Left lobe of liver (tissue), 2 donors: ENCODE measurements around the gene PPM1A. TPM values are rescaled to one million over a fixed set of nuclear protein-coding genes. Genes with fewer than 3 reads are reported as not detected.

Source experiments
- ATAC-seq: fragments of 200-7000 bp; cut with Tn5 transposase; one replicate; pipeline ENCODE4 v1.9.1; 2020; ENCODE audit warnings: mild to moderate bottlenecking, moderate library complexity
- DNase-seq: peaks from one replicate; pipeline ENCODE4 v3.0.0-alpha.2; 2020; ENCODE audit warnings: low spot score
- total RNA-seq: library from RNA; stranded (reverse); gene quantifications from one replicate; pipeline ENCODE4 v1.2.1, GENCODE V29; 2021
- donor health status: DM: no; HTN: no; CAD: no; lungs with moderate emphysema.
- donor health status: DM: no; HTN: yes; CAD: no.

The PPM1A gene
- 43.7 TPM for total RNA-seq

GRCh38 chr14:60248697-60249318, at the start of gene PPM1A:
PPM1A (plus strand) TSS chr14:60249221; CDS start chr14:60282704, 33,483 bp downstream.
- peak; percentile 97 for DNase-seq
- ATAC-seq = peak; percentile 81

- DNase-seq (no peak), ATAC-seq (no peak)
Observed at GRCh38 chr14:60199321-60199720, 49.7 kb upstream of the PPM1A start.

DNA sequence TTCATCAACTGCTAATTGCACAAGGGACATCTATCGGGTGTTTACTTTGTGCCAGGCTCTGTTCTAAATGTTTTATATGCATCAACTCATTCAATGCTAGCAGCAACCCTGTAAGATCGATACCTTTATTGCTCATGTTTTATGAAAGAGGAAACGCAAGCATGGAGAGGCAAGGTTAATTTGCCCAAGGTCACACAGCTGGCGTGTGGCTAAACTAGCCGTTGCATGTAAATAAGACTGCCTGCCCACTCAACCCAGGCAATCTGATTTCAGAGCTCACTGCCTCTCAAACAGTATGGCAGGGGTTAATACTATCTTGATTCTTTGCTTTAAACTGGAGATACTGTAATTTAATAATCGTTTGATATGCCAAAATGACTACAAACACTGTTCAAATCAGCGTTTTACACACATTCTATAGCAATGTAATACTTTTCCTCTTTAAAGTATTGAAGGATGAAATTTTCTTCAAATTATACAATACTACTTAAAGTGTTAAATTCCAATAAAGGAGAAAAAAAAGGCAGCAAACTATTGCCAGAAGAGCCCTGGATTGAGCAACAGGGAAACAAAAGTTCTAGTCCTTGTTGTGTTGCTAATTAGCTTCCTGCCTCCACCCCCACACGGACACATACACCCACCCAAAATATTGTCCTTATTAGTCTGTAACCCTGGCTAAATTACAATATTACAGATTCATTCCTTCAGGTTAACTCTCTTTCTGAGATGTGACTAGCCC, 44.7 kb upstream of the PPM1A start:
- no peak for DNase-seq
- no peak for ATAC-seq

DNA sequence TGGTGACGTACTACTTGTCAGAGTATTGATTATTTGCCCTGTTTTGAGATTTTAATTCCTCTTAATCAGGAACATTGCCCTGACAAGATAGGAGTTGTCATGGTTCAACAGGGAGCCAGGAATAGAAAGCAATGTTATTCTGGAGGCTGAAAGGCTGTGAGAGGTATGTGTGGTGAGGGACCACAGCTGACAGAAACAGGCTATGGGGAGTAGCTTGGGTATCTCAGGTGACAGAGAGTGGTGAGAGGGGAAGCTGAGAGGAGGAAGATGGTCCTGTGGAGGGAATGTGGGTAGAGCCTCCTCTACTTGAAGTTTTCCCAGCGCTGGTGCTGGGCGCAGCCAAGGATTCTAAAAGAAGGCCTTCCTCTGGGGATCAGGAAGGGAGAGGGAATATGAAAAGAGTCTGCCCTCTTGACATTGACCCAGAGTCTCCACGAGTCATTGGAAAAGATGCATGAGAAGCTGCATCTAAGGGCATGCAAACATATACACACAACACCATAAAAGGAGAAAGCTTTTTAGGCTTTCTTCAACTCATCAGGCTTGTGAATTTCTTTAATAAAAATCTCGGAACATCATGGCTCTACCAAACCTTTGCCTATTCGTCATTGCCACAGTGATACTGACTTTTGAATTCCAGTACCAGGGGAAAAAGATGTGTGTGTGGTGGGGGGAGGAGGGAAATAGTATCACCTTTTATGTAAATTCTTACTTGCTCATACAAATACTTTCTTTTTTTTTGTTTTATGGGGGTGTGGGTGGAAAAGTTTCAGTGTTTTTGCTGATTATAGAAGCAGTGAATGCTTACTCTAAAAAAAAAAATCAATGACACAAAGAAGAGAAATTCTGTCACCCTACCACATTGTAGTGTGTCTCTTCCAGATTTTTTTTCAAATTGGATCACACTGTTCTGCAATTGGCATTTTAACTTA, 43.9 kb upstream of the PPM1A start:
- DNase-seq (no peak), ATAC-seq (no peak)

DNA sequence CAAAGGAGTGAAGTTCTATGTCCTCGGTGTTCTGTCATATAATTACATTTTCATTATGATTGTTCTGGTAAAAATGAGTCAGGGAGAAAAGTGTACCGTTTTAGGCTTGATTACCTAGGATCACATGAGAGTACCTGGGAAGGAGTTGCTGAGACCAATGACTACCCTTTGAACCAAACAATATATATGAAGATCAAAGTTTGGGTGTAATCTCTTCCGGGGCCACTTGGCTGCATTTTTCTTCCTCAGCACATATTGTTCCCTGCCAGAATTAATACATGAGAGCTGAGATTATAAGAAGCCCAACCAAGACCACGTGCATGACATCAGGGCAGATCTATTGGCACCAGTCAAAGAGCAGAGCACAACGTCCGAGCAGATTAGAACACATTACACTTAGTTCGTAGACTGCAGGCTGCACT, 42.8 kb upstream of the PPM1A start:
- DNase-seq (no peak), ATAC-seq (no peak)

DNA sequence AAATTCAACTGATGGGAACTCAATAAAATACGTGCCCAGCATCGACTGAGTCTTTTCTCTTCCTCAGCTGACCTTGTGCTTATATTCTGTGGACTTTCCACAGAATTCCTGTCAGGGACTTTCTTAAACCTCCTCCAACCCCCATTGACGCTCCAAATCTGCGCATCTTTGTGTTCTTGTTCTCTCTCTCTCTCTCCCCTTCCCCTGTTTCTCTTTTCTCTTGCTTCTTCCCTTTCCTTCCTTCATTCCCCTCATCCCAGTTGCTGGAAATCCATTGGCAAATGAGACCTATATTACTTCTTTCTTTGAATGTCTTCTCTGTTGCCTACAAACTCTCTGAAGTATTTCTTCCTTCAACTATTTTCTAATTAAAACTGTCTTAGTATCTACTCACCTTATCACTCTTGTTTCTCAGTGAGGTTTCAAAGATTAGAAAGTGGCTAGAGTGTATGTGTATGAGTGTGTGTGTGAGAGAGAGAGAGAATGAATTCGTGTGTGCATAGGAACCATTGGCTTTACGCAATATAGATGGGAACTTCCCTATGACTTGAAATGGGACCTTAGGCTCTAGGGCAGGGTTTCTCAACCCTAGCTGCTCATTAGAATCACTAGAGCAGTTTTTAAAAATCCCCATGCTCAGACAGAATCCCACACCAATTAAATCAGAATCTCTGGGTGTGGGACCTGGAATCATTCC, 42.0 kb upstream of the PPM1A start:
- no peak for ATAC-seq

GRCh38 chr14:60210703-60211102, 38.3 kb upstream of the PPM1A start:
- DNase-seq (no peak), ATAC-seq (no peak)

More for the DNA sequence above, 42.0 kb upstream of the PPM1A start:
- no peak for DNase-seq

DNA sequence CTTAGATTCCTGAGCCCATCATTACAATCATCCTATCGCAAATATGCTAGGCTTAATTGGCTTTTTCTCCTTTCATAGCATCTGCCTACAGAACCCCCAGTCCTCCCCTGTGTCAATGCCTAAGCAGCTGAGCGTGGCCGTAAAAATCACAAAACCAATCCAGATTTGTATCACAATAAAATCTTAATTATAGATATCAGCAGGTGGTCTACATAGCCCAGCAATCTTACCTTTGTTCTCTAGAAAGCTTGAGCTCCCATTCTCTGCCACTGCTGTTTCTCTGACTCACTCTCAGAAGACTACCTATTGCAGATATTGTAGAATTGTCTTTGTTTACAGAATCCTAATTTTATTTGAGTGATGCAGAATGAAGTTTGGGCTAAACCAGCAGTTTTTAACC, 37.9 kb upstream of the PPM1A start:
- ATAC-seq (no peak), DNase-seq (no peak)

GRCh38 chr14:60212503-60213371, 36.3 kb upstream of the PPM1A start:
- DNase-seq = no peak
- no peak for ATAC-seq

DNA sequence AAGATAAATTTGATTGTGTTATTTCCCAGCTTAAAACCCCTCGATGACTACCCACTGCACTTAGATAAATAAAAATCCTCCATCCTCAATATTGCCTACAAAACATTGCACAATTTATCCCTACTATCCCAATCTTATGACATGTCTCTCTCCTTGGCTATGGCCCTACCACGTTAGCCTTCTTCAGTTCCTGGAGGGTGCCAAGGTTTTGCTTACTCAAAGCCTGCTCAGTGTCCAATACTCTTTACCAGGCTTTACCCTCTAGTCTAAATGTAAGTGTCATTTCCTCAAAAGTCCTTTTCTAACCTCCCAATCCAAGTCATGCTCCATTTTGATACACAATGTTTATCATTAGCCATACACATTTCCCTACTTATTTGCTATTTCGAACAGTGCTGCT, 35.0 kb upstream of the PPM1A start:
- DNase-seq (no peak), ATAC-seq (no peak)

DNA sequence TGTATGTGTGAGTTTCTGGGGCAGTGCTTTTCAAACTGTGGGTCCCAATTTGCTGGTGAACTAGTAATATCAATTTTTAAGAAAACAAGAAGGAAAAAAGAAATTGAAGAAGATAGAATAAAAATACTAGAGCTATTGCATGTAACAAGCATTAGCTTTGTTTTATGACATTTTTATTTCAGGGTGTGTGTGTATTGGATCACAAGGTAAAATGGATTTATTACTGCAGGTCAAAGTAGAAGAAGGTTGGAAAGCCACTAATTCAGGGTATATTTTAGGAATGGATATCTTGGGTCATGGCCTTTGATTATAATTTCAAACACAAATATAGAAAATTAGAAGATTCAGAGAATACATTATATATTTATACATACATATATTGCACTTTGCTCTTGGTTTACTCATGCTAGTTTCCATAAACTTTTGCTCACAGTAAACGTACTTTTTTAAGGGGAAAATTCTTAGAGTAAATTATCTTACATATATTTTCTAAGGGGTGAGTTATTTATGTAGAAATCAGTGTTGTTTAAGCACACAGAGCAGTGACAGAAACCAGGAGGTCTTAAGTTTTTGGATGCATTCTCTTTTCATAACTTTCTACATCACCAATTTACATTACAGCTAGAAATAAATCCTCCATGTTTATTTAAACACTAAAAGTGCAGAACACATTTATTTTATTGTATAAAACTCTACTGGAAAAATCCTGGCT, 34.5 kb upstream of the PPM1A start:
- DNase-seq (no peak), ATAC-seq (no peak)

DNA sequence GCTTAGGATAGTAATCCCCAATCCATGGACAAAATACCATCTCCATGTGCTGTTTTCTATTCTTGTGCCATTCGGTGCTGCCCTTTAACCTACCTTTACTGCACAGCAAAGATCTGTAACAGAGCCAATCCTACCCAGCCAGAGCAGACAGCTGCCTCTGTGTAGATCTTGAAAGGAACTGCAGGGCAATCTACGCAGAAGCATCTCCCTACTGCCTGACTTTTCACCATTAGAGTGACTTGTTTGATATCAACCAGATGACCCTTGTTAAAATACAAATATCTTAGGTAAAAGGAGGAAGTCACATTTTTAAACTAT, 33.9 kb upstream of the PPM1A start:
- DNase-seq (no peak), ATAC-seq (no peak)

DNA sequence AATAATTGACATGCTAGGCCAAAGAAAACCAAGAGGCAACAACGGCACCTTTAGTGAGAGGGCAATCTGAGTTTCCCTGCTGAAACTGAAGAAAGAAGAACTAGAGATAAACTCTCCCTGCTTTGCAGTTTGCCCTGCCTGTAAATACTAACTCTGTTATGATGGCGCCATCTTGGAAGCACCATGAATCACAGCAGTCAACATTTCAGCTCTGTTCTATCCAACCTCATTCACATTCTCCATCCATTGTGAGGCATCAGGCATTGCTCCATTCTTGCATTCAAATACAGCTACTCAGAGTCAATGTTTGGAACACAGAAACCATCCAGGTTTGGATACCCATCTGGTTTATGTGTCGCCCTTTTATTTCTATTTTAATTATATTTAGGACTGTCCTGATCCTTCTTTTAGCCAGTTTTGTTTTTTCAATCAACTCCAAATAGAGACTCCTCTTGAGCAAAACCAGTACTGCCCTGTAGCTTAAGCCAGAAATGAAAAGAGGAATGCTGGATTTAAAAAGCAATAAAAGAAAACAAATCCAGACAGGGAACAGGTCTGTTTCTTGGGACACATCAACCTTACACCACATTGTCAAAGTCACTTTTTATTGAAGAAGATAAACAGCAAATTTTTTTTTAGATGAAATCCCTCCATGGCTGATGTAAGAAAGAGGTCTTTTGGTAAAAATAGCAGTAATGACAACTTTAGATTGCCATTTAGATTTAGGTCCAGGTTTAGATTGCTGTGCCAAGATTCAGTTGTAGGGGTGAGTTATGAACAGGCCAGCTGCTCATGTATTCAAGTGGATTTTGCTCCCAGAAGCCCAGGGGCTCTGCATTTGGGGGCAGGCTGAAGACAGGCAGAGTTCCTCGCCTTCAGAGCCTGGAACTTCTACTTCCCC, 33.3 kb upstream of the PPM1A start:
- ATAC-seq = no peak
- no peak for DNase-seq

- no peak for ATAC-seq
- DNase-seq = no peak
Observed at GRCh38 chr14:60217713-60218112, 31.3 kb upstream of the PPM1A start.

GRCh38 chr14:60220084-60220483, 28.9 kb upstream of the PPM1A start:
- ATAC-seq (no peak), DNase-seq (no peak)

GRCh38 chr14:60220917-60221316, 28.1 kb upstream of the PPM1A start:
- no peak for ATAC-seq
- no peak for DNase-seq

- ATAC-seq = no peak
- no peak for DNase-seq
Observed at GRCh38 chr14:60221457-60221856, 27.6 kb upstream of the PPM1A start.

- DNase-seq (peak; percentile 88), ATAC-seq (peak; percentile 98)
Observed at GRCh38 chr14:60222820-60223219, 26.2 kb upstream of the PPM1A start.
